Panc1 (cell line): ENCODE data around the gene MYO18A. TPM values are rescaled to one million over a fixed set of nuclear protein-coding genes. Genes with fewer than 3 reads are reported as not detected.

Experiments used
- ATAC-seq: fragments of 200-7000 bp; cut with Tn5 transposase; 2 replicates; pipeline ENCODE4 v1.9.1; 2020; ENCODE audit warnings: mild to moderate bottlenecking, moderate library complexity
- BruUV-seq: library from RNA; stranded (reverse); fragments of 400-500 nt; replicated peaks from 2 replicates; lab custom pipeline; 2021; lab: Mats Ljungman, UMichigan
- CTCF ChIA-PET: fragments of 300-600 bp; sonication (Branson Sonifier 250); formaldehyde crosslinking; loops from one replicate; lab custom pipeline; 2022; ENCODE audit warnings: antibody characterized with exemption; lab: Charles Lee
- POLR2A ChIA-PET: fragments of 300-600 bp; sonication (Branson Sonifier 250); formaldehyde crosslinking; loops from one replicate; lab custom pipeline; 2022; ENCODE audit warnings: antibody characterized with exemption; lab: Charles Lee
- DNase-seq: peaks from one replicate; pipeline ENCODE4 v3.0.0-alpha.2; 2010; ENCODE audit warnings: low read depth, low spot score
- H3K27ac ChIP-seq: 2 replicates; pipeline ENCODE4 v1.5.1; 2011; ENCODE audit warnings: mild to moderate bottlenecking, low read length, inconsistent platforms
- H3K27me3 ChIP-seq: fragments of 200-500 bp; sonication (Bioruptor generic); 2 replicates; pipeline ENCODE4 v1.6.0; 2014; ENCODE audit warnings: low read length, inconsistent platforms; ENCODE audit not compliant: control insufficient read depth, insufficient read depth
- H3K36me3 ChIP-seq: fragments of 200-500 bp; sonication (Bioruptor generic); 2 replicates; pipeline ENCODE4 v1.5.1; 2014; ENCODE audit warnings: inconsistent platforms, mild to moderate bottlenecking, low read length, moderate library complexity; ENCODE audit not compliant: control insufficient read depth, insufficient read depth
- H3K4me1 ChIP-seq: 2 replicates; pipeline ENCODE4 v1.5.1; 2011; ENCODE audit warnings: inconsistent platforms, mild to moderate bottlenecking, low read length, moderate library complexity; ENCODE audit not compliant: control insufficient read depth, insufficient read depth
- H3K4me3 ChIP-seq, 2 experiments: 2 replicates each; pipeline ENCODE4 v1.5.1; 2011 to 2012; ENCODE audit warnings: low read depth in 2 of 2, low read length in 2 of 2, mild to moderate bottlenecking in 2 of 2, inconsistent platforms in 1 of 2, moderate library complexity in 1 of 2
- H3K9me3 ChIP-seq: fragments of 200-500 bp; sonication (Bioruptor generic); 2 replicates; pipeline ENCODE4 v1.5.1; 2014; ENCODE audit warnings: low read depth, mild to moderate bottlenecking, inconsistent platforms, low read length, moderate library complexity; ENCODE audit not compliant: control insufficient read depth, insufficient read depth
- POLR2AphosphoS5 ChIP-seq: IDR thresholded peaks from 2 replicates; pipeline ENCODE4 v1.6.1; 2012; ENCODE audit warnings: mild to moderate bottlenecking, low read depth, low read length, moderate library complexity
- SIN3A ChIP-seq: IDR thresholded peaks from 2 replicates; pipeline ENCODE4 v1.6.1; 2012; ENCODE audit warnings: low read depth, mild to moderate bottlenecking, low read length, moderate library complexity, borderline replicate concordance; ENCODE audit not compliant: insufficient read depth
- TCF7L2 ChIP-seq: IDR thresholded peaks from 2 replicates; pipeline ENCODE4 v1.6.1; 2011; ENCODE audit warnings: mild to moderate bottlenecking, low read depth, low read length, inconsistent platforms
- in situ Hi-C: cut with HindIII; loops from 2 replicates; pipeline ENCODE4 v1.10.0; 2016; ENCODE audit warnings: low sequenced_read_pairs, low pct_unique_long_range_greater_than_20kb
- intact Hi-C: fragments of 100-400 bp; cut with micrococcal nuclease; formaldehyde crosslinking; loops from one replicate; pipeline ENCODE4 v1.10.0; 2022; ENCODE audit not compliant: unreplicated experiment
- total RNA-seq: library from RNA; stranded (reverse); gene quantifications from one replicate; pipeline ENCODE4 v1.2.1, GENCODE V29; 2021; ENCODE audit not compliant: unreplicated experiment
- TF ChIP-seq, protein P1 (sequence below), 2 experiments: IDR thresholded peaks; 2 replicates each; pipeline ENCODE4 v1.6.1; 2011 to 2012; ENCODE audit warnings: low read depth in 2 of 2, control low read depth in 1 of 2, low read length in 1 of 2, mild to moderate bottlenecking in 1 of 2, moderate library complexity in 1 of 2; ENCODE audit not compliant: insufficient read depth in 1 of 2
- TF ChIP-seq, protein P2 (sequence below): fragments of 450-650 bp; IDR thresholded peaks from 2 replicates; pipeline ENCODE4 v1.5.1; 2017; ENCODE audit warnings: mild to moderate bottlenecking

MYO18A gene
- total RNA-seq, 1 experiment from 2014 or later: 108 TPM

DNA sequence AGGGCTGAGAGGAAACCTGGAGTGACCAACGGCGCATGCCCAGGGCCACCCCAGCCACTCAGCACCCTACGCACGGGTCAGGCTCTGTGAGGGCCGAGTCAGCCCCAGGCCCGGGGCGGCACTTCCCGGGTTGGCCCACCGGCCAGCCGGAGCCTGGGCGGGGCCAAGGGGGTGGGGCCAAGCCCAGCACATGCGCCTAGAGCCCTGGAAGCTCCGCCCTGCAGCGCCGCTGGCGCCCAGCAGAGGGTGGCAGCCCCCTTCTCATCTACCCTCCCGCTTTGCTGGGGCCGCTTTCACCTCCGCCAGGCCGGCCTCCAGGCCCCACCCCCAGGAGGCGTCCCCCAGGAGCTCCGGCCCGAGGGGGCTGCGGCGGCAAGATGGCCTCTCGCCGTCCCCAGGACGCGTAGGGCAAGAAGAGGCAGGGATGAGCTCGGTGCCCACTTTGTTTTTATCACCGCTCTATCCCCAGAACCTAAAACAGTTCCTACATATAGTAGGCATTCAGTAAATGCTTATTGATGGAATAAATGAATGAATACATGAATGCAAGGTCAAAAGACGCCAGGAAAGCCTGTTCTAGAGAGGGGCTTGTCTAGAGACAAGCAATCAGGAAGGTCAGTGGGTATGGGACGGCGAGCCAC is 31.3 kb downstream of the MYO18A start:
- ATAC-seq: peak; percentile 90
- POLR2A ChIA-PET: interaction anchor here (0.6 to 0.7 kb wide), 3 partner anchors 28 to 313 kb away, joined by 3 to 7 read pairs (median 3); no protein-coding TSS in a partner anchor
- Histone ChIP-seq H3K9me3 (no peaks in the 10 kb centered on the region), H3K4me1 (peaks cover 82% of the 10 kb centered on the region), H3K4me3 (peak overlapping the region; percentile 39 to 53), H3K27me3 (no peaks in the 10 kb centered on the region), H3K27ac (peak overlapping the region; percentile 97), H3K36me3 (no peaks in the 10 kb centered on the region)
- DNase-seq: peak; percentile 63
- 0 out of 2 replicates have a peak, but pooled peaks have one; percentile 62 for TF ChIP-seq POLR2AphosphoS5
- TF ChIP-seq, protein P1, sequence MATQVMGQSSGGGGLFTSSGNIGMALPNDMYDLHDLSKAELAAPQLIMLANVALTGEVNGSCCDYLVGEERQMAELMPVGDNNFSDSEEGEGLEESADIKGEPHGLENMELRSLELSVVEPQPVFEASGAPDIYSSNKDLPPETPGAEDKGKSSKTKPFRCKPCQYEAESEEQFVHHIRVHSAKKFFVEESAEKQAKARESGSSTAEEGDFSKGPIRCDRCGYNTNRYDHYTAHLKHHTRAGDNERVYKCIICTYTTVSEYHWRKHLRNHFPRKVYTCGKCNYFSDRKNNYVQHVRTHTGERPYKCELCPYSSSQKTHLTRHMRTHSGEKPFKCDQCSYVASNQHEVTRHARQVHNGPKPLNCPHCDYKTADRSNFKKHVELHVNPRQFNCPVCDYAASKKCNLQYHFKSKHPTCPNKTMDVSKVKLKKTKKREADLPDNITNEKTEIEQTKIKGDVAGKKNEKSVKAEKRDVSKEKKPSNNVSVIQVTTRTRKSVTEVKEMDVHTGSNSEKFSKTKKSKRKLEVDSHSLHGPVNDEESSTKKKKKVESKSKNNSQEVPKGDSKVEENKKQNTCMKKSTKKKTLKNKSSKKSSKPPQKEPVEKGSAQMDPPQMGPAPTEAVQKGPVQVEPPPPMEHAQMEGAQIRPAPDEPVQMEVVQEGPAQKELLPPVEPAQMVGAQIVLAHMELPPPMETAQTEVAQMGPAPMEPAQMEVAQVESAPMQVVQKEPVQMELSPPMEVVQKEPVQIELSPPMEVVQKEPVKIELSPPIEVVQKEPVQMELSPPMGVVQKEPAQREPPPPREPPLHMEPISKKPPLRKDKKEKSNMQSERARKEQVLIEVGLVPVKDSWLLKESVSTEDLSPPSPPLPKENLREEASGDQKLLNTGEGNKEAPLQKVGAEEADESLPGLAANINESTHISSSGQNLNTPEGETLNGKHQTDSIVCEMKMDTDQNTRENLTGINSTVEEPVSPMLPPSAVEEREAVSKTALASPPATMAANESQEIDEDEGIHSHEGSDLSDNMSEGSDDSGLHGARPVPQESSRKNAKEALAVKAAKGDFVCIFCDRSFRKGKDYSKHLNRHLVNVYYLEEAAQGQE (IDR thresholded peaks at IDR 0.05; ENCODE audit: insufficient read depth in 1 of 2, low read depth in 2 of 2, low read length in 1 of 2): 0 out of 4 replicates have a peak, but pooled peaks of 1 of the 2 experiments have one; percentile 23
- TF ChIP-seq, protein P2, sequence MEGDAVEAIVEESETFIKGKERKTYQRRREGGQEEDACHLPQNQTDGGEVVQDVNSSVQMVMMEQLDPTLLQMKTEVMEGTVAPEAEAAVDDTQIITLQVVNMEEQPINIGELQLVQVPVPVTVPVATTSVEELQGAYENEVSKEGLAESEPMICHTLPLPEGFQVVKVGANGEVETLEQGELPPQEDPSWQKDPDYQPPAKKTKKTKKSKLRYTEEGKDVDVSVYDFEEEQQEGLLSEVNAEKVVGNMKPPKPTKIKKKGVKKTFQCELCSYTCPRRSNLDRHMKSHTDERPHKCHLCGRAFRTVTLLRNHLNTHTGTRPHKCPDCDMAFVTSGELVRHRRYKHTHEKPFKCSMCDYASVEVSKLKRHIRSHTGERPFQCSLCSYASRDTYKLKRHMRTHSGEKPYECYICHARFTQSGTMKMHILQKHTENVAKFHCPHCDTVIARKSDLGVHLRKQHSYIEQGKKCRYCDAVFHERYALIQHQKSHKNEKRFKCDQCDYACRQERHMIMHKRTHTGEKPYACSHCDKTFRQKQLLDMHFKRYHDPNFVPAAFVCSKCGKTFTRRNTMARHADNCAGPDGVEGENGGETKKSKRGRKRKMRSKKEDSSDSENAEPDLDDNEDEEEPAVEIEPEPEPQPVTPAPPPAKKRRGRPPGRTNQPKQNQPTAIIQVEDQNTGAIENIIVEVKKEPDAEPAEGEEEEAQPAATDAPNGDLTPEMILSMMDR: peak; percentile 97
- TF ChIP-seq SIN3A: no peak; the same call in 1 of the 2 replicates
- TF ChIP-seq TCF7L2: peak; percentile 40; the same call in 1 of the 2 replicates
- in situ Hi-C loops: no loop called here
- CTCF ChIA-PET: interaction anchor here (0.6 to 4.8 kb wide), 14 partner anchors 11 to 197 kb away, joined by 3 to 97 read pairs (median 4); partner anchors contain the start of gene MYO18A
- intact Hi-C loops: loop anchor here (2.0 kb wide), 2 partner anchors 32 to 70 kb away; partner anchors contain the start of gene MYO18A
- no TSS peak for BruUV-seq

DNA sequence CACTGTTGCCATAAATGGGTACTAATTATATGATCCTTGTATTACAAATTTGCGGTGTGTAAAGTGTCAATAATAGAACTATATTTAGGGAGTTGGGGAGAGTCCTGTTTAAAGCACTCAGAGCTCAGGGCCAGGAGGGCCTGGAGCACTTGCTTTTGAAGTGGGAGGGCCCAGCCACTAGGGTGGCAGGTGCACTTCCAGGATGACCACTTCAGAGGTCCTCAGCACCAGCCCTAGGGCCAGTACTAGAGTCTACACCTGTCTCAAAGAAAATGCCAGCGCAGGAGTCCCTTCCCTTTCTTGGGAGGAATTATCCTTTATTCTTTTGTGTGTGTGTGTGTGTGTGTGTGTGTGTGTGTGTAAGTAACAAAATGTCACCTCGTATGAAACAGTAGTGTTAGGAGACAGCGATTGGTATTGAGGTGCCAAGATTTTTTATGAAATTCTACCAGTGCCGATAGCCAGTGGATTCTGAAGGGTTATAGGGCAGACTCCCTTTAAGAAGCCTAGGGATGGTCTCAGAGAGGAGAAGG is 31.9 kb downstream of the MYO18A start:
- POLR2A ChIA-PET: no interaction called here

More for the DNA sequence above, 31.9 kb downstream of the MYO18A start:
- Histone ChIP-seq H3K27me3 (no peaks in the 10 kb centered on the region), H3K9me3 (no peaks in the 10 kb centered on the region), H3K36me3 (no peaks in the 10 kb centered on the region), H3K27ac (peak overlapping the region; percentile 97), H3K4me3 (peak overlapping the region; percentile 39 to 53), H3K4me1 (peaks cover 79% of the 10 kb centered on the region)
- ATAC-seq (no peak), DNase-seq (no peak)
- CTCF ChIA-PET: interaction anchor here (0.6 to 4.8 kb wide), 14 partner anchors 11 to 183 kb away, joined by 3 to 97 read pairs (median 5); partner anchors contain the start of gene MYO18A
- intact Hi-C loops: loop anchor here (2.0 kb wide), 2 partner anchors 32 to 70 kb away; partner anchors contain the start of gene MYO18A
- TF ChIP-seq SIN3A (no peak; the same call in 1 of the 2 replicates), POLR2AphosphoS5 (no peak), TCF7L2 (no peak)
- TF ChIP-seq, protein P2: no peak
- TF ChIP-seq, protein P1 (IDR thresholded peaks at IDR 0.05; ENCODE audit: insufficient read depth in 1 of 2, low read depth in 2 of 2, low read length in 1 of 2): no peak
- BruUV-seq: no TSS peak
- in situ Hi-C loops: no loop called here
